ENCODE data around the gene FAR2.

FAR2 gene

DNA sequence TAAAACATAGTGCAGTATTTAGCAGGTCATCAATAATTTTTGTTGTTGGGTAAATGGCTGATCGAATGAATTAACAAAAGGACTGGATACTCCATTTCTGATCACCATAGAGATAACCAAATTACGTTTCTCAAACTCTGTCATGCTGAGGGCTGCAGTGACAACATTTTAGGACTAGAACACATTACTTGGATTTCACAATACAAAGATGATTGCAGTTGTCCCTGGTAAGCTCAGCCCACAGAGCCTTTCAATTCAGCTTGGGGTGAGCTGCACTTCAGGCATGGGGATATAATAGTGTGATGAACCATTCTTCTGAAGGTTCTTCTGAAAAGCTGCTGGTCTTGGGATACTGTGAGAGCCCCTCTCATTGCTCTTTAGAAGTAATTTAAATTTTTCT lies 74.3 kb downstream of the FAR2 start (continued):
- no peak for TF ChIP-seq ZNF37A (tag by site-specific recombination; IDR thresholded peaks at IDR 0.05)
- TF ChIP-seq, protein P1, sequence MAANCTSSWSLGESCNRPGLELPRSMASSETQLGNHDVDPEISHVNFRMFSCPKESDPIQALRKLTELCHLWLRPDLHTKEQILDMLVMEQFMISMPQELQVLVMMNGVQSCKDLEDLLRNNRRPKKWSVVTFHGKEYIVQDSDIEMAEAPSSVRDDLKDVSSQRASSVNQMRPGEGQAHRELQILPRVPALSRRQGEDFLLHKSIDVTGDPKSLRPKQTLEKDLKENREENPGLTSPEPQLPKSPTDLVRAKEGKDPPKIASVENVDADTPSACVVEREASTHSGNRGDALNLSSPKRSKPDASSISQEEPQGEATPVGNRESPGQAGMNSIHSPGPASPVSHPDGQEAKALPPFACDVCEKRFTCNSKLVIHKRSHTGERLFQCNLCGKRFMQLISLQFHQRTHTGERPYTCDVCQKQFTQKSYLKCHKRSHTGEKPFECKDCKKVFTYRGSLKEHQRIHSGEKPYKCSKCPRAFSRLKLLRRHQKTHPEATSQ (tag by site-specific recombination; IDR thresholded peaks at IDR 0.05): no peak

GRCh38 chr12:29223956-29224543 lies 75.0 kb downstream of the FAR2 start:
- Histone ChIP-seq H3K4me3 (ENCODE audit: low read depth, low read length) (no peak overlapping the region), H3K9me3 (ENCODE audit: control insufficient read depth, insufficient read depth, low read depth, low read length) (no peaks in the 10 kb centered on the region), H3K4me1 (ENCODE audit: control insufficient read depth, insufficient read depth, low read length) (no peaks in the 10 kb centered on the region), H3K27ac (ENCODE audit: extremely low read depth, low read depth, low read length) (no peak overlapping the region), H3K36me3 (ENCODE audit: control insufficient read depth in 2 of 2, insufficient read depth in 1 of 2, low read length in 2 of 2) (no peaks in the 10 kb centered on the region)
- ChIA-PET POLR2A (no interaction called here), CTCF (no interaction called here)
- TF ChIP-seq, protein P2, sequence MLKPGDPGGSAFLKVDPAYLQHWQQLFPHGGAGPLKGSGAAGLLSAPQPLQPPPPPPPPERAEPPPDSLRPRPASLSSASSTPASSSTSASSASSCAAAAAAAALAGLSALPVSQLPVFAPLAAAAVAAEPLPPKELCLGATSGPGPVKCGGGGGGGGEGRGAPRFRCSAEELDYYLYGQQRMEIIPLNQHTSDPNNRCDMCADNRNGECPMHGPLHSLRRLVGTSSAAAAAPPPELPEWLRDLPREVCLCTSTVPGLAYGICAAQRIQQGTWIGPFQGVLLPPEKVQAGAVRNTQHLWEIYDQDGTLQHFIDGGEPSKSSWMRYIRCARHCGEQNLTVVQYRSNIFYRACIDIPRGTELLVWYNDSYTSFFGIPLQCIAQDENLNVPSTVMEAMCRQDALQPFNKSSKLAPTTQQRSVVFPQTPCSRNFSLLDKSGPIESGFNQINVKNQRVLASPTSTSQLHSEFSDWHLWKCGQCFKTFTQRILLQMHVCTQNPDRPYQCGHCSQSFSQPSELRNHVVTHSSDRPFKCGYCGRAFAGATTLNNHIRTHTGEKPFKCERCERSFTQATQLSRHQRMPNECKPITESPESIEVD (tag by site-specific recombination; IDR thresholded peaks at IDR 0.05): 0 out of 2 replicates have a peak, but pooled peaks have one; percentile 9
- TF ChIP-seq, protein P3, sequence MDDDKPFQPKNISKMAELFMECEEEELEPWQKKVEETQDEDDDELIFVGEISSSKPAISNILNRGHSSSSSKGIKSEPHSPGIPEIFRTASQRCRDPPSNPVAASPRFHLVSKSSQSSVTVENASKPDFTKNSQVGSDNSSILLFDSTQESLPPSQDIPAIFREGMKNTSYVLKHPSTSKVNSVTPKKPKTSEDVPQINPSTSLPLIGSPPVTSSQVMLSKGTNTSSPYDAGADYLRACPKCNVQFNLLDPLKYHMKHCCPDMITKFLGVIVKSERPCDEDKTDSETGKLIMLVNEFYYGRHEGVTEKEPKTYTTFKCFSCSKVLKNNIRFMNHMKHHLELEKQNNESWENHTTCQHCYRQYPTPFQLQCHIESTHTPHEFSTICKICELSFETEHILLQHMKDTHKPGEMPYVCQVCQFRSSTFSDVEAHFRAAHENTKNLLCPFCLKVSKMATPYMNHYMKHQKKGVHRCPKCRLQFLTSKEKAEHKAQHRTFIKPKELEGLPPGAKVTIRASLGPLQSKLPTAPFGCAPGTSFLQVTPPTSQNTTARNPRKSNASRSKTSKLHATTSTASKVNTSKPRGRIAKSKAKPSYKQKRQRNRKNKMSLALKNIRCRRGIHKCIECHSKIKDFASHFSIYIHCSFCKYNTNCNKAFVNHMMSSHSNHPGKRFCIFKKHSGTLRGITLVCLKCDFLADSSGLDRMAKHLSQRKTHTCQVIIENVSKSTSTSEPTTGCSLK (tag by site-specific recombination; IDR thresholded peaks at IDR 0.05): no peak
- TF ChIP-seq, protein P4, sequence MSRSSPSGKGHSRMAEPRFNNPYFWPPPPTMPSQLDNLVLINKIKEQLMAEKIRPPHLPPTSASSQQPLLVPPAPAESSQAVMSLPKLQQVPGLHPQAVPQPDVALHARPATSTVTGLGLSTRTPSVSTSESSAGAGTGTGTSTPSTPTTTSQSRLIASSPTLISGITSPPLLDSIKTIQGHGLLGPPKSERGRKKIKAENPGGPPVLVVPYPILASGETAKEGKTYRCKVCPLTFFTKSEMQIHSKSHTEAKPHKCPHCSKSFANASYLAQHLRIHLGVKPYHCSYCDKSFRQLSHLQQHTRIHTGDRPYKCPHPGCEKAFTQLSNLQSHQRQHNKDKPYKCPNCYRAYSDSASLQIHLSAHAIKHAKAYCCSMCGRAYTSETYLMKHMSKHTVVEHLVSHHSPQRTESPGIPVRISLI (tag by site-specific recombination; IDR thresholded peaks at IDR 0.05): no peak

DNA sequence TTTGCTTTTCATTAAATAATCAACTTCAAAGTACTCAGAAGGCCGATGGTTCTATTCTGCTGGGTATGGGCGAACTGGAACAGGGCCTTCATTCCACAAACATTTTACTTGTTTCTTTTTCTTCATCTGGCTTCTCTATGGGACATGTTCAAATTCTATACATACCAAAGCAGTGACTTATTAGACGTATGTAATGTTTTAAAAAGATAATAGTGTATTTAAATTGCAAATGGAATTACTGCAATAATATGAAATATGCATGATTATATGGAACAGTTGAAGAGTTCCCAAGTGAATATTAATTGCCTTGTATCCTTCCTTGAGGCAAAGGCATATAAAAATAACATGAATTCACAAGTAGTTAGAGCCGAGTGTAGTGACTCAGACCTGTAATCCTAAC lies 75.5 kb downstream of the FAR2 start:
- no peaks in the 10 kb centered on the region for H3K36me3 ChIP-seq (ENCODE audit: control insufficient read depth in 2 of 2, insufficient read depth in 1 of 2, low read length in 2 of 2)
- TF ChIP-seq ZNF133 (tag by site-specific recombination; IDR thresholded peaks at IDR 0.05) (no peak), GLIS1 (tag by site-specific recombination; IDR thresholded peaks at IDR 0.05) (peak; percentile 16; the same call in 1 of the 2 replicates)
- ChIA-PET CTCF (no interaction called here), POLR2A (no interaction called here)
- H3K4me3 ChIP-seq (ENCODE audit: low read depth, low read length): no peak overlapping the region
- no peaks in the 10 kb centered on the region for H3K4me1 ChIP-seq (ENCODE audit: control insufficient read depth, insufficient read depth, low read length)
- H3K27ac ChIP-seq (ENCODE audit: extremely low read depth, low read depth, low read length): no peak overlapping the region
- H3K9me3 ChIP-seq (ENCODE audit: control insufficient read depth, insufficient read depth, low read depth, low read length): no peaks in the 10 kb centered on the region

DNA sequence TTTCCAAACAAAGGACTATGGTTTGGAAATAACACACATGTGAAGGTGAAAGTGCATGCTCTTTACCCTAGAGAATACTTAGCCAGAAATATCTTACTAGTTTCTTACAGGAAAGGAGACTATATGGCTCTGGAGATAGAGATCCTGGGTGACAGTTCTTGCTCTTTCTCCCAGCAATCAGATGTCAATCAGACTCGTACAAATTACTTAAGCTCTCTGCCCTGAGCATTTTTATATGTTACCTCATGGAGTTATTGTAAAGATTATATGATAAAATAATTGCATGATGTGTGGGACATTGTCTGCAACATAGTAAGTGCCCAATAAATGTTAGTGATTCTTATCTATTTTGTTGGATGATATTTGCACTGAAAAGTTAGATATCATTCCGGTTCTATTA lies 76.8 kb downstream of the FAR2 start:
- ChIA-PET POLR2A (no interaction called here), CTCF (no interaction called here)
- Histone ChIP-seq H3K36me3 (ENCODE audit: control insufficient read depth in 2 of 2, insufficient read depth in 1 of 2, low read length in 2 of 2) (no peaks in the 10 kb centered on the region), H3K4me1 (ENCODE audit: control insufficient read depth, insufficient read depth, low read length) (no peaks in the 10 kb centered on the region), H3K9me3 (ENCODE audit: control insufficient read depth, insufficient read depth, low read depth, low read length) (no peaks in the 10 kb centered on the region), H3K4me3 (ENCODE audit: low read depth, low read length) (no peak overlapping the region), H3K27ac (ENCODE audit: extremely low read depth, low read depth, low read length) (no peak overlapping the region)
- TF ChIP-seq ZNF37A (tag by site-specific recombination; IDR thresholded peaks at IDR 0.05) (no peak), RBAK (tag by site-specific recombination; IDR thresholded peaks at IDR 0.05) (no peak), ZNF394 (tag by site-specific recombination; IDR thresholded peaks at IDR 0.05; ENCODE audit: borderline replicate concordance) (no peak), ZNF558 (tag by site-specific recombination; IDR thresholded peaks at IDR 0.05) (no peak), ZIC2 (tag by site-specific recombination; IDR thresholded peaks at IDR 0.05) (no peak), ZNF830 (tag by site-specific recombination; IDR thresholded peaks at IDR 0.05; ENCODE audit: low read depth) (no peak), TRIM28 (IDR thresholded peaks at IDR 0.05; ENCODE audit: borderline replicate concordance, low read length) (no peak), ZFP41 (tag by site-specific recombination; IDR thresholded peaks at IDR 0.05; ENCODE audit: borderline replicate concordance) (no peak), ZNF571 (tag by site-specific recombination; IDR thresholded peaks at IDR 0.05) (no peak), ATF2 (tag by site-specific recombination; IDR thresholded peaks at IDR 0.05; ENCODE audit: low read depth) (no peak), KLF9 (tag by site-specific recombination; IDR thresholded peaks at IDR 0.05; ENCODE audit: low read depth) (no peak), ZNF621 (tag by site-specific recombination; IDR thresholded peaks at IDR 0.05) (no peak)
